ENCODE data around the gene NR1I3.

- no peak for TF ChIP-seq CTCF (IDR thresholded peaks at IDR 0.05; ENCODE audit: borderline replicate concordance, extremely low read depth, low read length, poor library complexity, severe bottlenecking)
- no peak for TF ChIP-seq EZH2 (IDR thresholded peaks at IDR 0.05; ENCODE audit: borderline replicate concordance, low read depth, low read length, severe bottlenecking)
Observed at GRCh38 chr1:161200421-161200991, 37.5 kb downstream of the NR1I3 start.

All from DND-41 (cell line).